Right lung (tissue), 5 donors: Measurements from ENCODE around the gene SPAG9. TPM values are rescaled to one million over a fixed set of nuclear protein-coding genes. Genes with fewer than 3 reads are reported as not detected.
"Not testable (repeated sequence)": the region's sequence is repeated elsewhere in the genome, so short reads cannot be mapped to it uniquely, and the experiment has no call there.

Source experiments
- DNase-seq, 2 donors: peaks; one replicate each; pipeline ENCODE4 v3.0.0-alpha.2; 2013
- polyA plus RNA-seq, 5 donors: library from polyadenylated mRNA; unstranded; fragments of 120-200 nt; gene quantifications; one replicate each; pipeline versions ENCODE4 v1.2.1 to v1.2.3, GENCODE V29; 2013; ENCODE audit warnings: inconsistent platforms in 1 of 5, low replicate concordance in 1 of 5; ENCODE audit not compliant: insufficient read length in 5 of 5, insufficient read depth in 1 of 5

SPAG9 gene
- polyA plus RNA-seq, 5 donors: 70.9 to 150 (median 128) TPM

- peak in 1 of 2 donors; percentile 7 for DNase-seq
Observed at GRCh38 chr17:51097708-51098446, 22.8 kb downstream of the SPAG9 start.

GRCh38 chr17:51091635-51092034 lies 29.0 kb downstream of the SPAG9 start:
- DNase-seq: no peak

- not testable (repeated sequence) for DNase-seq
Observed at GRCh38 chr17:51088868-51089267, 31.8 kb downstream of the SPAG9 start.

- DNase-seq: no peak
Observed at GRCh38 chr17:51088287-51088686, 32.4 kb downstream of the SPAG9 start.

- DNase-seq: no peak
Observed at GRCh38 chr17:51087072-51087757, 33.5 kb downstream of the SPAG9 start.

- DNase-seq: no peak
Observed at GRCh38 chr17:51085150-51085805, 35.4 kb downstream of the SPAG9 start.

- no peak for DNase-seq
Observed at GRCh38 chr17:51083981-51084380, 36.7 kb downstream of the SPAG9 start.

- DNase-seq: not testable (repeated sequence)
Observed at GRCh38 chr17:51083364-51083763, 37.3 kb downstream of the SPAG9 start.

- DNase-seq: no peak
Observed at GRCh38 chr17:51079049-51079448, 41.6 kb downstream of the SPAG9 start.

GRCh38 chr17:51078009-51078592 lies 42.6 kb downstream of the SPAG9 start:
- no peak for DNase-seq

- DNase-seq: no peak
Observed at GRCh38 chr17:51076821-51077220, 43.8 kb downstream of the SPAG9 start.

- DNase-seq: no peak
Observed at GRCh38 chr17:51071556-51071955, 49.1 kb downstream of the SPAG9 start.

GRCh38 chr17:51065466-51065865 lies 55.2 kb downstream of the SPAG9 start:
- DNase-seq: no peak

- no peak for DNase-seq
Observed at GRCh38 chr17:51064061-51064735, 56.5 kb downstream of the SPAG9 start.

- DNase-seq: no peak
Observed at GRCh38 chr17:51060396-51060795, 60.3 kb downstream of the SPAG9 start.

GRCh38 chr17:51059781-51060180 lies 60.9 kb downstream of the SPAG9 start:
- DNase-seq: no peak

- DNase-seq: no peak
Observed at GRCh38 chr17:51057534-51057933, 63.1 kb downstream of the SPAG9 start.

GRCh38 chr17:51056813-51057510 lies 63.7 kb downstream of the SPAG9 start:
- peak; percentile 30 to 36 for DNase-seq

GRCh38 chr17:51054748-51055147 lies 65.9 kb downstream of the SPAG9 start:
- no peak for DNase-seq

GRCh38 chr17:51052235-51052634 lies 68.4 kb downstream of the SPAG9 start:
- no peak for DNase-seq
